ENCODE data around the gene TCF12. TPM values are rescaled to one million over a fixed set of nuclear protein-coding genes. Genes with fewer than 3 reads are reported as not detected.
"Not testable (repeated sequence)": the region's sequence is repeated elsewhere in the genome, so short reads cannot be mapped to it uniquely, and the experiment has no call there.

Gene TCF12
- total RNA-seq, 1 experiment from 2014 or later: 200 TPM

DNA sequence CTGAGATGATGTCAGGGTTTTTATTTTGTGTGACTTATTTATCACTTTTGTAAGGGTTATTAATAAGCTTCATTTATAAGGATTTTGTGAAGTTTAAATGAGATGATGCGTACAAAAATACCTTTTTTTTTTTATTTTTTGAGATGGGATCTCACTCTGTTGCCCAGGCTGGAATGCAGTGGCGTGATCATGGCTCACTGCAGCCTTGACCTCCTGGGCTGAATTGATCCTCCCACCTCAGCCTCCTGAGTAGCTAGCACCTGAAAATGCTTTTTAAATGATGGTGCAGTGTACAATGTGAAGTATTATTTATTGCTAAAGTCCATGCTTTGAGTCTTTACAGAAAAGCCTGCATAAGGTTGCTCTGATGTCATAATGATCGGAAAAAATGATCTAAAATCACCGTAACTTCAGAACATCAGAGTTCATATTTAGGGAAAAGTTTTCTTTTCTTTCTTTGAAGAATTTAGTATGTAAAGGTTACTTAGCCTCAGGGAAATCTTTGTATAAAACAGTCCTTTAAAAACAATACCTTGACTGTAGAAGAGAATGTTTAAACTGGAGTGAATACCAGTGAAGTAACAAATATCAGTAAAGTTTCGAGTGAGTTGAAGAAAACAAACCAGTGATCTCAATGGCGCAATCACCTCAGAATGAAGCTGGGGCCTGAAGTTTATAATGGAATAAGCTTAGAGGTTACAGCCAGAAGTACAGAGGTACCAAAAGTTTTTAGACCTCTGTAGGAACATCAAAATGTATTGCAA is 29.7 kb downstream of the TCF12 start:
- DNase-seq (ENCODE audit: low read depth): no peak

DNA sequence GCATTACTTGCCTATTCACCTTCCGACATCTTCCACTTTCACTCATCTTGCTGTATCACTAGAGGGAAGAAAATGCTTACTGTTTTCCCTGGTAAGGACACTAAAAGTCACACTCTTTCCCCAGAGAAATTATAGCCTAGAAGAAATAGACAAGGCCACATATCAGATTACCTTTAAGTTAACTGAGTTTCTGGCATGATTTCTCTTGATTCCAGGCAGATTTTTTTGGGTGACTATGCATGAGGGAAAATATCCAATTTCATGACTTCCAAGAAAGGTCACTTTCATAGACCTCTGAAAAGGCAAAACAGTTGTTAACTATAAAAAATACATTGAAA is 30.3 kb downstream of the TCF12 start:
- DNase-seq (ENCODE audit: low read depth): no peak

DNA sequence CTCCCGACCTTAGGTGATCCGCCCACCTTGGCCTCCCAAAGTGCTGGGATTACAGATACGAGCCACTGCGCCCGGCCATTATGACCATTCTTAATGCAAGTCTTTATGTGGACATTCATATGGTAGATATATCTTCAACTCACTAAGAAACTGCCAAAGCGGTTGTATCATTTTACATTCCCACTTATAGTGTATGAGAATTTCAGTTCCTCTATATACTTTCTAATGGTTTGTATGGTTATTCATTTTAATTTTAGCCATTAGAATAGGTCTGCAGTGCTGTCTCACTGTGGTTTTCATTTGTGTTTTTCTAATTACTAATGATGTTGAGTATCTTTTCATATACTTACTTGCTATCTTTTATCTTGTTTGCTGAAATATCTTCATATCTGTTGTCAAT is 32.5 kb downstream of the TCF12 start:
- DNase-seq (ENCODE audit: low read depth): no peak

DNA sequence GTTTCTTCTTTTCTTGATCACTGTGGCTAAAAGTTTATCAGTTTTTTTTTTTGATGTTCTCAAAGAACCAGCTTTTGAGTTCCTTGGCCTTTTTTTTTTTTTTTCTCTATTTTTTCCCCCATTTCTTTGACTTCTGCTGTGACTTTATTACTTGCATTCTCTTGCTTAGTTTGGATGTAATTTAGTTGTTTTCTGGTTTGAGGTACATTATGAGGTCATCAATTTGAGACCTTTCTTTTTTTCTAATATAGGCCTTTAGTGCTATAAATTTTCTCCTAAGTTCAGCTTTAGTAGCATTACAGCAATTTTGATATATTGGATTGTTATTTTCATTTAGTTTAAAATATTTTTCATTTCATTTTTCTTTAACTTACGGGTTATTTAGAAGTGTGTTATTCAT is 35.3 kb downstream of the TCF12 start:
- DNase-seq (ENCODE audit: low read depth): no peak

DNA sequence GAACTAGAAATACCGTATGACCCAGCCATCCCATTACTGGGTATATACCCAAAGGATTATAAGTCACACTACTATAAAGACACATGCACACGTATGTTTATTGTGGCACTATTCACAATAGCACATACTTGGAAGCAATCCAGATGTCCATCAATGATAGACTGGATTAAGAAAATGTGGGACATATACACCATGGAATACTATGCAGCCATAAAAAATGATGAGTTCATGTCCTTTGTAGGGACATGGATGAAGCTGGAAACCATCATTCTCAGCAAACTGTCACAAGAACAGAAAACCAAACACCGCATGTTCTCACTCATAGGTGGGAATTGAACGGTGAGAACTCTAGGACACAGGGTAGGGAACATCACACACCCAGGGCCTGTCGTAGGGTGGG is 36.6 kb downstream of the TCF12 start:
- not testable (repeated sequence) for DNase-seq (ENCODE audit: low read depth)

DNA sequence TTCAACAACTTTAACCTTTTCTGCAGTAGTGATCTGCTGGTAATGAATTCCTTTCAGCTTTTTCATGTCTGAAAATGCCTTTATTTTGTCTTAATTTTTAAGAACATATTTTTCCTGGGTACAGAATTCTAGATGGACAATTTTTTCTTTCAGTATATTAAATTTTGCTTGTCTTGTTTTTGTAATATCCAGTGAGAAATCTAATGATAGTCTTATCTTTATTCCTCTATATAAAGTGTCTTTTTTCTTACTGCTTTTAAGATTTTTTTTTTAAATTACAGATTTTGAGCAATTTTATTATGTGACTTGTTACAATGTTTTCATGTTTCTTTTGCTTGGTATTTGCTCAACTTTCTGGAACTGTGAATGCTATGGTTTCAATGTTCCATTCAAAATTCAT is 38.1 kb downstream of the TCF12 start:
- DNase-seq (ENCODE audit: low read depth): no peak

DNA sequence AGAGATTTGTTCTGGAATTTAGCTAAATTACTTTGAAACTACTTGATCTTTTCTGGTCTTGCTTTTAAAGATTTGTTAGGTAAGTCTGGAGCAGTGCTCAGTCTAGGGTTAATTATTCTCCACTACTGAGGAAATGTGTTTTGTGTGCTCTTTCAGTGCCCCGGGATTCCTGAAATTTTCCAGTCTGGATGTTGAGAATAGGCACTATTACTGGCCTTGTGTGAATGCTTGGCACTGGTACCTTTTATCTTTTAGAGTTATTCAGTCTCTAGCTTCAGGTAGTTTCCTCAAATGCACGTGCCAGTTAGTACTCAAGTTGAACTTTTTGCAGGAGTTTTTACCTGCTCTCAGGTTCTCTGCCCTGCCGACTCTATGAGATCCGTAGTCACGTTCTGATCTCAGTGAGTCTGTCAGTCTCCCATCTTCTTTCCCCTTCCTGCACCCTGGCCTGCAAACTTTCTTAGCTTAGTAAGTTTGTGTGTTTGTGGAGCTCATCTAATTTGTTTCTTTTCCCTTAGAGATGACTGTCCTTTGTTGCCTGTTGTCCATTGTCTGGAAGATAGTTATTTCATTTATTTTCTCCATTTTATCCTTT is 39.5 kb downstream of the TCF12 start:
- no peak for DNase-seq (ENCODE audit: low read depth)

DNA sequence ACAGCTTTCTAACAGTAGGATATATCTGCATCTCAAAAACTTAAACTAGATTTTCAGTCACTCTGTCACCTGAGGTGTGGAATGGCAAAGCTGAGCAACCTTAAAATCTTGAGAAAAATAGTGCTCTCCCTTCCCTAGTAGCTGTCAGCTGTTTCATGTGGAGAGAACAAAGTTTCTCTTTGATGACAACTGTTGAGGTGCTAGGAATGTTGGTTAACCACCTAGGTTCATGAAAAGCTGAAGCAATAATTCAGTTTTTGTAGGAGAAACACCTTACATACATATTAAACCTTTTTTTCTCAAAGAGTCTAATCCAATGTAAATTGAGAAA is 40.8 kb downstream of the TCF12 start:
- no peak for DNase-seq (ENCODE audit: low read depth)

DNA sequence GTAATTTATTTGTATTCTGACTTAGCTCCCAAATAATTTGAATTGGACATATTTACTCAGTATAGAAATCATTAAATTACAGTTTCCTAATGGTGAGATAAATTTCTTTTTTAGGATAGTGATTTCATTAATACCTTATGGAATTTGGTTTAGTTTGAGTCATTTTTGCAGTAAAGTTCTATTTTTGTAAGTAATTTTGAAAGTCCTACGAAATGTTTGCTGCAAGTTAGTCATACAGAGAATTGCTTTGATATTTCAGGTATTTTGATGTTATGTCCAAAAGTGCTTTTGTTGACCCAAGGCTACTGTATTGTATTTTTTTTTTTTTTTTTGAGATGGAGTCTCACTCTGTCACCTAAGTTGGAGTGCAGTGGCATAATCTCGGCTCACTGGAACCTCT is 41.7 kb downstream of the TCF12 start:
- no peak for DNase-seq (ENCODE audit: low read depth)

DNA sequence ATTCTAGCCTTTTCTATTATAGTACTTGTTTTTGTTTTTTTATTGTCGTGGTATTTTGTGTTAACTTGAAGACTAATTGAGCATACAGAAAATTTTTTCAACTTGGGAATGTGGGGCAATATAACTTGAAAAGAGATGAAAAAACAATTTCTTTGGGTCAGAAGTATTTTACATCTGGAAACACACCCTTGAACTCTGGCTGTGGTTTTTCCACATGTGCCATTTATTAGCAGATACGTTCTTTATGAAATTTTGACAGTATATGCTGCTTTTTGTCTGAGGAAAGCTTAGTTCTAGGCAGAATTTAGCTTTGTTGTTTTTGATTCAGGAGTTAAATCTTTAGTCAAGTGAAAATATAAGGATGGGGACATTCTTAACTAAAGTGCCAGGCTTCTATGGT is 44.7 kb downstream of the TCF12 start:
- DNase-seq (ENCODE audit: low read depth): no peak

DNA sequence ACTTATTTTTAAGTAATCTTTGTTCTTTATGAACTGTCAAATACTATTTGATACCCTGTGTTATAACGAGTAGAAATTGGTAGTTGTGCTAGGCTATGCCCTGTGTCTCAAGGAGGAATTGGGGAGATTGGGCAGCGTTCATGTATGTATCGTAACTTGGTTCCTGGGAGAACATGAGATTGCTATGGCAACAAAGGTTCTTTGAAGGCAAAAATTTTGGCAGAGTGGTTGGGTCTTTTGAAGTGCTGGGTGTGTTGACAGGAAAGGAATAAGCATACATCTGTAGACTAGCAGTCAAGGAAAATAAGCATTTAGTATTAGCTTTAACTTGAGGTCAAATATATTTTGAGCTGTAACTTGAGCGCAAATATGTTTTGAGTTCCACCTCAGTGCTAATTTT is 45.3 kb downstream of the TCF12 start:
- no peak for DNase-seq (ENCODE audit: low read depth)

DNA sequence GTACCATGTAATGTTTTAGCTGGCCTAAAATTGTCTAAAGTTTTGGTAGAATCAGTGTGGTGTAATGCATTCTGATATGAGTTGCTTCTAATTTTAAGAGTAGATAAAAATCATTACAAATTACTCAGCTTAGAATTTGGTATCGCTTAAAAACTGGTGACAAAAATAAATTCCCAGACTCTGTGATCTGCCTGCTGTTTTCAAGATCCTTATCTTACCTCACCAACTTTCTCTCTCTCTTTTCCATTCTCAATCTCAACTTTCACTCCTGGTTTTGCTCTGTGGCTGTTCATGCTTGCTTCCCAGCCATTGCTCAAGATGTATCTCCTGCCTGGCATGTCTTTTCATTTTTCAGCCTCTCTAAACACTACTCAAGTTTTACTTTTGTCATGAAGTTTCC is 45.7 kb downstream of the TCF12 start:
- DNase-seq (ENCODE audit: low read depth): no peak

DNA sequence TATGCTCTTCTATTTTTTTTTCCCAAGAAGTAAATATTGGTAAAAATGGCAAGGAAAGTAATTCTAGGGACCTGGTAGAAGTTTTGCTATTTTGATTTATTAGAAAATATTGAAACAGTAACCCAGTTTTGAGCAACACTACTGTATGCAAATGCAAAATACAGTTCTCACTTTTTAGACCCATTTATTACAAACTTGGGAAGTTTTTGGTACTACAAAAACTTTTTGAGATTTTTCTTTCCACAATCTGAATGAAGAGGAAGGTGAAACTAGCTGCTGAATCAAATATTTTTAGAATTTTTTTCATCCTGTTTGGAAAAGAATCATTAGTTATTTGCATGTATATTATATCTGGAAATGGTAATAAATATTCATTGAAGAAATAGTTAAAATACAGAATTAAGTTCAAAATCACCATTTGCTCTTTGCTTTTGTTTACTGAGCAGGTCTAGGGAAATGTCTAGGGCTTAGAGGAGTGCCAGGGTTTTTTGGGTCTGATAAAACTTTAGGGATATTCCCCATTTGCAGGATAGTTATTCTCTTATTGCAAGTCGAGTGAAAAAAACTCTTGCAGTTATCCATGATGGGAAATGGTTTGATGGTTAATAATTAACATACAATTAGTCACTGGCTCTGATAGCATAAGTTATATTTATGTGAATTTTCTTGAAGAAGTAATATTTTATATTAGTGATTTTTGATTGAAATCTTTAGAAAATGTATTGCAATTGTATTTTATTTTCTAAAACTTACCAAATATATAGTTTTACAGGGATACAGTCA is 47.0 kb downstream of the TCF12 start:
- no peak for DNase-seq (ENCODE audit: low read depth)

DNA sequence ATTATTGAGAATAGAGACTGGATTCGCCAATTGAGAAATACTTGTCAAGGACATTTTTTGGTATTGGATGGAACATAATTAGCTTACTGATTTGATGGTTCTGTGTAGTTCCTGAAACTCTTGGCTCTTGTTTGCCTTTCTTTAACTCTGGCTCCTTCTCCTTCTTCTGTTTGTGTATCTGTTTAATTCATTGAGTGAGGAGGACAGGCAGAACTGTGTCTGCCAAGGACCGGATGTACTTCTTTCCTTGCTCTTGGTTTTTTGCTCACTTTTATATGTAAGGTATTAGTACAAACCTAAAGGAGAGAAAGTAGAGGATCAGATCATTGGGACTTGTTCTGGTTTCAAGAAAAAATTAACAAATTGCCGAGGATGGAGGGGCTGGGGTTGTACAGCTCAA is 48.9 kb downstream of the TCF12 start:
- DNase-seq (ENCODE audit: low read depth): no peak

DNA sequence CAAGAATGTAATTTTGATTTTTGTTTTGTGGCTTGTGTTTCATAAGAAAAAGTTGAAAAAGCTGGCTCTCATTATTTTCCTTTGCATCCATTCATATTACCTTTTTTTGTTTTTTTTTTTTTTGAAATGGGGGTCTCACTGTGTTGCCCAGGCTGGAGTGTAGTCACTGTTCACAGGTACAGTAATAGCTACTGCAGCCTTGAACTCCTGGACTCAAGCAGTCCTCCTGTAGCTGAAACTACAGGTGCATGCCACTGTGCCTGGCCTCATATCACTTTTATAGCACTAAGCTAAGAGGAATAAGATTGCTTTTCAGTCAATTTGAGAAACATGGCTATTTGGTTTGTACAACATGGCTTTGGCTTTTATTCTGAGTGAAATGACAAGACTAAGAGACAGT is 49.8 kb downstream of the TCF12 start:
- no peak for DNase-seq (ENCODE audit: low read depth)

DNA sequence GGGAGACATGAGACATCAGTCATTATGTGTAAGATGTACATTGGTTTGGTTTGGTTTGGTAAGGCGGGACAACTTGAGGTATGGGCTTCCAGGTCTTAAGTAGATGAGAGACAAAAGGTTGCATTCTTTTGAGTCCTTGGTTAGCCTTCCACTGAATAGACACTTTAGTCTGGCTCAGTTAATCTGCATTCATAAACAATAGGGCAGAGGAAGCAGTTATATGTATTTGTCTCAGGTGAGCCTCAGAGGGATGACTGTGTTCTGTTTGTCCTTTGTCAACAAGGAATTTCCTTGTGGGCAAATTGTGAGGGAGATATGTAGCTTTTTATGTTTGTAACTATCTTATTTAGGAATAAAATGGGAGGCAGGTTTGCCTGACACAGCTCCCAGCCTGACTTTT is 50.4 kb downstream of the TCF12 start:
- DNase-seq (ENCODE audit: low read depth): no peak

DNA sequence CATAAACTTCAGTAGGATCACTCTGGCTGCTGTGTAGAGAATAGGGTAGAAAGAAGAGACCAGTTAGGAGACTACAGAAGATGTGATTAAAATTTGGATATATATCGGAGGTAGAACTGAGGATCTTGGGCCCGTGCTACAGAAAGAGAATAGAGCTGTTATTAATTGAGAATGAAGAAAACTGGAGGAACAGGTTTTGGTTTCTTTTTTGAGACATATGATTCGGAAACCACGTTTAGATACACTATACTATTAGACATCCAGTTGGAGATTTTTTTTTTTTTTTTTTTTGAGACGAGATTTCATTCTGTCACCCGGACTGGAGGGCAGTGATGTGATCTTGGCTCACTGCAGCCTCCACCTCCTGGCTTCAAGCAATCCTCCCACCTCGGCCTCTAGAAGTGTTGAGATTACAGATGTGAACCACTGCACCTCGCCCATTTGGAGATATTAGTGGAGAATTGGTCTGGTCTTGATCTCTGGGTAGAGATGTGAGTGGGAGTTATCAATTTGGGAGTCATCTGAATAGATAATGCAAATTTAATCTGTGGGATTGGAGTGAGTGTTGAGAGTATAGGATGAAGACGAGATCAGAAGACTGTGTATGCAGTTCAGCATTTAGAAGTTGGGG is 50.9 kb downstream of the TCF12 start:
- DNase-seq (ENCODE audit: low read depth): no peak

DNA sequence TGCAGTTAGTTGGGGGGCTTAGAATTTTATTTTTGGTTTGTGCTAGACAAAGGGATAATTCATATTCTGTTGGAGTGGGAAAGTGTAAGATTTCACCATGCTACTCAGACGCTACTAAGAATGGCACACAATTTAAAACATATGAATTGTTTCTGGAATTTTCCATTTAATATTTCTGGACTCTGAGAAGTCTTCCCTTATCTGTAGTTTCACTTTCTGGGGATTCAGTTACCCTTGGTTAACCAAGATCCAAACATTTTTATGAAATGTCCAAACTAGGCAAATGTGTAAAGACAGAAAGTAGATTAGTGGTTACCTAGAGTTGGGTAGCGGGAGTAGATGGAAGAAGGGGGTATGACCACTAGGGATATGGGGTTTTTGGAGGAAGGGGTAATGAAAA is 53.1 kb downstream of the TCF12 start:
- DNase-seq (ENCODE audit: low read depth): no peak

DNA sequence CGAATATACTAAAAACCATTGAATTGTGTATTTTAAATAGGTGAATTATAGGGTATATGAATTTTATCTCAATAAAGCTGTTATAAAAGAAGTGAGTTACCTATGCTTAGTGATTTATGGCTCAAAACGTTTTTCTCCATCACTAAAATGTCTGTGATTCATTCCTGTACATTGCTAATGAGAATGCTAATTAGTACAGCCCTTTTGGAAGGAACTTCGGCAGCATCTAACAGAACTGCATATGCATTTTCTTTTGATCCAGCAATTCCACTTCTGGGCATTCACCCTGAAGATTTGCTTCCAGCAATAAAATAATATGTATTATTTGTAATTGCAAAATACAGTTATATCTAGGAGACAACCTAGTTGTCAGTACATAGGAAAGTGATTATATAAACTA is 53.6 kb downstream of the TCF12 start:
- no peak for DNase-seq (ENCODE audit: low read depth)

DNA sequence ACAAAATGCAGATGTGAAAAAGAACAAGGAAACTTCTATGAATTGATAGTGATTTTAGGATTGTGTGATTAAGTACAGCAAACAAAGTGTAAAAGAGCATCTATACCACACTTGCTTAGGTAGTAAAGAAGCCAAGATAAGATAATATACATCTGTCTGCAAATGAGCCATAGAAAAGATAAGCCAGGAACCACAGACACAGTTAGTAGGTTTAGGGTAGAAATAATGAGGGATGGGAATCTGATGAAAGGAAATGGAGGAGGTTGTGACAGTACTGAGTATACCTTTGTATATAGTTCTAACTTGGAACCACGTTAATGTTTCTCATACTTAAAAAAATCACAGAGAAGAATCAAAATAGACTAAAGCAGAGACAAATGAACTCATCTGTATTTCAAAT is 54.0 kb downstream of the TCF12 start:
- DNase-seq (ENCODE audit: low read depth): no peak

DNA sequence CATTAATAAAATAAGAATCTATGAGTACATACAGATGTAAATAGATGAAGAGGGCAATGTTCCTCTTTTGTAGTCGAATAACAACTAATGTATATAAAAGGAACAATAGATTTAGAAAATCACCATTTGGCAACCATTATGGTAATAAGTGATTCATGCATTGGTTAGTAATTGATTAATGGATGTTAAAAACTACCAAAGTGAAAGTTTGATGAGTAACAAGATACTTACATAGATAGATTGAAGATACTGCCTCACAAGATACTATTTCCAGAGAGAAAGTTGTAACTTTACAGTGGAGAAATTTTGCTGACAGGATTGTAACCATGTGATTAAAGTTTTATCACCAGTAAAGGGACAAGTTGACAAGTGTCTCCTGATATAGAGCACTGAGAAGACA is 55.0 kb downstream of the TCF12 start:
- DNase-seq (ENCODE audit: low read depth): no peak

DNA sequence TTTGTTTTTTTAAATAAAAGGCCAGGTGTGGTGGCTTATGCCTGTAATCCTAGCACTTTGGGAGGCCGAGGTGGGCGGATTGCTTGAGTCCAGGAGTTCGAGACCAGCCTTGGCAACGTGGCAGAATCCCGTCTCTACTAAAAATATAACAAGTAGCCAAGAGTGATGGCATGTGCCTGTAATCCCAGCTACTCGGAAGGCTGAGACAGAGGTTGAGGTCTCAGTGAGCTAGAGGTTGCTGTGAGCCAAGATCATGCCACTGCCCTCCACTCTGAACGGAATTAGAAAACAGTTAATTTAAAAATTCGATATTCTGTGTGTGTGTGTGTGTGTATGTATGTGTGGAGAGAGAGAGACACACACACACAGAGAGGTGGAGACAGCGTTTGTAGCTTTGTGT is 58.8 kb downstream of the TCF12 start:
- DNase-seq (ENCODE audit: low read depth): no peak

All from Daoy (cell line).